CD4-positive, alpha-beta T cell treated with Interleukin-6 at 100 ng/mL for 8 hours (primary cell): Measurements from ENCODE around the gene ATP8B4.

Experiments
- DNase-seq: peaks from one replicate; pipeline ENCODE4 v3.0.0-alpha.2; 2020; ENCODE audit warnings: mixed read lengths, low spot score

ATP8B4 gene

DNA sequence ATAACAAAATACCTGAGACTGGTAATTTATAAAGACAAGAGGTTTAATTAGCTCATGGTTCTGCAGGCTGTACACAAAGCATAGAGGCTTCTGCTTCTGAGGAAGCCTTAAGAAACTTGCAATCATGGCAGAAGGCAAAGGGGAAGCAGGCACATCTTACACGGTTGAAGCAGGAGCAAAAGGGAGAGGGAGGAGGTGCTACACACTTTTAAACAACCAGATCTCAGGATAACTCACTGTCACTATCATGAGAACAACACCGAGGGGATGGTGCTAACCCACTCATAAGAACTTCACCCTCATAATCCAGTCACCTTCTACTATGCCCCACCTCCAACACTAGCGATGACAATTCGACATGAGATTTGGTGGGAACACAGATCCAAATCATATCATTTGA is 54.4 kb downstream of the ATP8B4 start:
- DNase-seq = no peak

DNA sequence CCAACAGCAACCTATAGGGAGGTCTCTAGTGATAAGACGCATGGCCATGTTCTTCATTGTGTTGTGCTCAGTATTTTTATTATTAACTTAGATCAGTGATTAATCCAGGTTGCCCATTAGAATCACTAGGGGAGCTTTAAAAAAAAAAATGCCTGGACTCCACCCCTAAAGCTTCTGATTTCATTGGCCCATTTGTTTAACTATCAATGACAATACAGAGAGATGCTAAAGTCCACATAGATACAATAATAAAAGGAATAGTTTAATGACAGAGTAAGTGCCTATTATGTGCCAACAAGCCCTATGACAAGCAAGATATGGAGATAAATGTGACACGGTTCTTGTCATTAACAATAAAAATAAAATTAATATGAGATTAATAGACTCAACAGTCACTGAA is 55.8 kb downstream of the ATP8B4 start:
- no peak for DNase-seq

DNA sequence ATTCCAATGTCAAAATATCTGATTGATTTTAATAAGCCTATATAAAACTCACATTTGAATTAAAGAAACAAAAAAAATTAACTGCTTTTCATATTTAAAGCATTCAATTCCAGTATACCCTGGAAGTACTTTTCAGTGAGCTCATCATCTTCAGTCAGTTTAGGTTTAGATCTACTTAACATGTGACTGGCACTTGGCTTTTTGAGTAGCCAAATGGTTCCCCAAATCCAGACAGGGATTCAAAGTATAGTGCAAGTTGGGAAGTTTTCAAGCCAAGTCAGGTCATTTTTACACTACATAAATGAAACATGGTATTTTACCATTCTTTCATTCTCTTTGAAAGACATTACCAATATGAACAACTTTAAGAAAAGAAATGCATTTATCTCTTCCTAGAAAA is 57.5 kb downstream of the ATP8B4 start:
- DNase-seq = no peak

DNA sequence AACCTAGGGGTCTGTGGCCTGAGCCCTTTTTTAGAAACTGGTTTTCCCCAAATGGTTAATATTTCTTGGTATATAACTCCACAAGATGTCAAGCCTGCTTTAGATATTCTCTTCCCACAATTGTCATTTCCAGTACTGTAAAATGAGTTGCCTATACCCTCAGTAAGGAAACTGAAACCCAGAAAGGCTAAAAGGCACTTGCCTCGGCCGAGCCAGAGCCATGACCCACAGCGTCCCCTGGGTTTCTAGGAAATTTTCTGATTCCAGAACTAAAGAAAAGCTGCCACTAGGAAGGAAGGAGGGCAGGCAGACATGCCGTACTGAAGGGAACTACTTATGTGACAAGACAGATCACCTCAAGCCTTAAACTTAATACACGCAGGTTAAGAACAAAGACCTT is 59.1 kb downstream of the ATP8B4 start:
- DNase-seq = no peak

DNA sequence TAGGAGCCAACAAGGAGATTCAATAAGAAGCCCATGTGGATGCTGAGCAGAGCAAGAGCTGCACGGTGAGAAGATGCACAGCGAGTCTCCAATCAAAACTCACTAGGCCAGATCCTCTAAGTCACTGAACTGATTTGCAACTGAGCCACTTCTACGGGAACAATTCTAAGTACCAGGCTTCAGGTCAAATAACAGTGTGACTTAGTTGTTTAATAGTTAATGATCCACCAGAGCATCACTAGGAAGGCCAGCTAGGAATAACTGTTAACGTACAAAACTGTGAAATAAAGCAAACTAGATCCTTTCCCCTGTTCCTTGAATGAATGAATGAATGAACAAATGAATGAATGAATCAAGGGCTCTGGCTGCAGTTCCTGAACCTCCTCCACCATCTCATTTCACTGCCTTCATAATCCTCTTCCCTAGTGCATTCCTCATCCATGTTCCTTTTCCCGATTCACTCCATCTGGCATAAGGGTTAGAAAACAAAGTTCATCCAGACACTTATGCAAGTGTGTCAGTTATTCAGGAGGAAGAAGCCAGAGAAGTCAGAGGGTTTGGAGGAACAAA is 59.7 kb downstream of the ATP8B4 start:
- DNase-seq = no peak

DNA sequence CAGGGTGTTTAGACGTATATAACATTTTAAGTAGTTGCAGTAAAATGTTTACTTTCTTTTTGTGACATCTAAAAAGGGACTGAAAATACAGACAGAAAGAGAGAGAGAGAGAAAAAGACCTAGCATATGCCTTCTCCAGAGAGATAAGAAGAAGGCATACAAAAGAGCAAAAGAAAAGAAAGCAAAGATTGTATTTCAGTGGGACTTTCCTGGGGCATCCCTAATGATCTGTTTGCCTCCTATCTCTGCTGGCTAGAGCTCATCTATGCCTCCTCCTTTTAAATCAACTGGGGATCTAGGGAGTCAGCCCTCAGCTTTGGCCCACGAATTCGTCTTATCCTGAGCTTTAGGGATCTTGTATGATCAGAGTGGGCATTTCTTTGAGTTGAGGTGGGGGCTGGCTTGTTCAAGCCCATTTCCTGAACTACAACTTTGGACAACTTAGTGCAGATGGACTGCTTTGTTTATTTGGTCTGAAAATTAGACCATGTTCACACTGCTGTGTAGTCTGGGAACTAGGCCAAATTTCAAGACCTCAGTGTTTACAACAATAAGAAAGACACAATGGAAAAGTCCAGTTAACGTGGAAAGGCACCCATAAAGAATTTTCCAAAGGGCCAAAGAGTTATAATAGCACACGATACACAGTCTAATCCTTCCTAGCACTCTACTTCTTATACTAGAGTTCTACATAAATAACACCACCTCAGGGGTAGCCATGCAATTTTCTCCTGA is 61.0 kb downstream of the ATP8B4 start:
- no peak for DNase-seq

DNA sequence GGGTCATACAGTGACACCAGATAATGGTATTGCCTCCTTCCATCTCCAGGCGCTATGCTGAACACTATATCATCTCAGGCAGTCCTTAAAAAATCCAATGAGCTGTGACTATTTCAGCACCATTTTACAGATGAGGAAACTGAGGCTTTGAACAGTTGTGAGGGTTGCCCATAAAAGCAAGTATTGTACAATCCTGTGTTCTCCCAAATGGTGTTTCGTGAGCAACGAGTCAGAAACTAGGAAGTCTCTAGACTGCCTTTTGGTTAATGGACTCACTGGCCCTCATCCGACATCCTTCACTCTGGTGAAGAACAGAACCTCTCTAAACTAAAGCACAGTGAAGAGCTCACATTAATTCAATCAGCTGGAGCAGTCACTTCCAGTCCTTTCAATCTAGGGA is 61.8 kb downstream of the ATP8B4 start:
- DNase-seq = no peak

DNA sequence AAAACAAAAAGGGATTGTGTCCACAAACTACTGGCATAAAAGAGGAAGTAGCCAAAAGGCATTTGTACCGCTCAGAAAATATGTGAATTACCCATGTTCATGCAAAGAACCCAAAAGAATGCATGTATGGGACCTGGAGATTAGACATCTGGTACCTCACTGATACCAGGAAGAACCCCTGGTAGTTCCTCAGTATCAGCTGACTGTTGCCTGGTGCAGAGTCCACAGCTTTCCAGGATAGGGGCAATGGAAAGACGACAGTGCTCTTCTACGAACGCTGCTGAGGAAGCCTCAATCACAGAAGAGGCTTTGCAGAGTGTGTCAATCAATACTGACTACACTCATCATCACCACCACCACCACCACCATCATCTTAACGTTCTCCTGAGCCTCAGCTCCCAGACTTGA is 63.3 kb downstream of the ATP8B4 start:
- DNase-seq = no peak

DNA sequence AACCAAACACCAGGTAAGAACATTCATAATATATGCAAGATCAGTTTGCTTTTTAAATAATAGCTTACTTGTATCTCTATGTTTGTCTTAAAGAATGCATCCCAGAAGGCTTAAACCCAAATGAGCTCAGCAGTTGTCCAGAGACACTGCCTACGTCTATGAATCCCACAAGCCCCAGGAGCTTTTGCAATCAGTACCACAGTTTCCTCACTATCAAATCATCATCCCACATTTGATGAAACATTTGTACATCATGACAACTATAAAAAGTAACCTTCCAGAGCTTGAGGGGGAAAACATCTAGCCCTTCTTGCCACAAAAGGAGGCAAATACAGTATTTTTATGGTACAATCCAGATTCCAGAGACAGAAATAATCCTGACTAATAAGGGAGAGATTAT is 63.7 kb downstream of the ATP8B4 start:
- DNase-seq = no peak

DNA sequence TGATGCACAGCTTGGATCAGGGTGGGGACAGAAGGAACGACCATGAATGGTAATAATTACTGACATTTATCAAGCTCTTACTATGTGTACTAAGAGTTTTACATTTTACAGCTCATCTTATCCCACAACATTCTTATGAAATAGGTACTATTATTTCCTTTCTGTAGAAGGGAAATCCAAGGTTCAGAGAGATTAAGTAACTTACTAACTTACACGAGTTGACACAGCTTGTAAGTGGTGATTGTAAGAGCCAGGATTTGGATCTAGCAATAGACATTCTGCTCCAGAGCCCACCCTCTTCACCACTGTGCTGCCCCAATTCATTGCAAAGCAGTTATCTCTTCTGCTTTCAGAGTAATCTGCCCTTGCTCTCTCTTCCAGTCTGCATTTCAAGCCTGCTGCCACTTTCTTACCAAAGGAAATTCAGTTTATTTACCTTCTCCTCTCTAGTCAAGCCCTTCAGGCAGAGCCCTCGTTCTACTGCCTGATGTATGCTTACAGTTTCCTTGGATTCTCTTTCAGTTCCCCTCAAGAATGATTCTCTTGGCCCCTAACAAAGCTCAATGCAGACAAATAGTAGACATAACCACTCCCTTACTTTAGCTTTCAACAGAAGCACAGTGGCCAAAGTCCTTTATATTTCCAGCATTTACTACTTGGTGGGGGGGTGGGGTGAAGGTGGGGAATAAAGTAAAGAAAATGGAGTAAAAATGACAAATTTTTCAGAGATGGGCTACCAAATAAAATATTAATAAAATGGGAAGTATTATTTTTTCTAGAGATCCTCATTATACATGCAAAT is 65.8 kb downstream of the ATP8B4 start:
- DNase-seq = no peak

DNA sequence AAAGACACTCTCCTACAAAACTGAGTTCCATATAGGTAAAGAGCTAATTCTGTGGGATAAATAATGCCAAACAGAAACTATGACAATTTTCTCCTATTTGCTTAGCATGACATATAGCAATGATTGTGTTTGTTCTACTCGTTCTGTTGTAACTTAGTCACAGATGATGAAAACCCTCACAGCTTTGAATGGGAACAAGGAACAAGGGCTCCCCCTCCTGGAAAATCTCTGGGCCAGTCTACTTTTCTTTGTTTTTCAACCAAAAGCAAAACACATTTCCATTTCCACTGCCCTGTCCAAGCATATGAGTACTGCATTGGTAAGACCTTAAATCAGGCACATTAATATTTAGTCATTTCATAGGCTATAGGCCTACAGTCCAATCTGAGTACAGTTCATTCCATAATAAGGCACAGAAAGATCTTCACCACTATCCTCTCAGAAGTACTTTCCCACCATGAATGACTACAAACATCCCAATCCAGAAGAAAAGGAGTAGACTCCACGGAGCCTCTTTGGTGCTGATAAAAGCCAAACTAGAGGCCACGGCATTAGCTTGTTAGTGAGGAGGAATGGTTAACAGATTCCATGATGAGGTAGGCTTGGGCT is 67.1 kb downstream of the ATP8B4 start:
- DNase-seq = no peak

DNA sequence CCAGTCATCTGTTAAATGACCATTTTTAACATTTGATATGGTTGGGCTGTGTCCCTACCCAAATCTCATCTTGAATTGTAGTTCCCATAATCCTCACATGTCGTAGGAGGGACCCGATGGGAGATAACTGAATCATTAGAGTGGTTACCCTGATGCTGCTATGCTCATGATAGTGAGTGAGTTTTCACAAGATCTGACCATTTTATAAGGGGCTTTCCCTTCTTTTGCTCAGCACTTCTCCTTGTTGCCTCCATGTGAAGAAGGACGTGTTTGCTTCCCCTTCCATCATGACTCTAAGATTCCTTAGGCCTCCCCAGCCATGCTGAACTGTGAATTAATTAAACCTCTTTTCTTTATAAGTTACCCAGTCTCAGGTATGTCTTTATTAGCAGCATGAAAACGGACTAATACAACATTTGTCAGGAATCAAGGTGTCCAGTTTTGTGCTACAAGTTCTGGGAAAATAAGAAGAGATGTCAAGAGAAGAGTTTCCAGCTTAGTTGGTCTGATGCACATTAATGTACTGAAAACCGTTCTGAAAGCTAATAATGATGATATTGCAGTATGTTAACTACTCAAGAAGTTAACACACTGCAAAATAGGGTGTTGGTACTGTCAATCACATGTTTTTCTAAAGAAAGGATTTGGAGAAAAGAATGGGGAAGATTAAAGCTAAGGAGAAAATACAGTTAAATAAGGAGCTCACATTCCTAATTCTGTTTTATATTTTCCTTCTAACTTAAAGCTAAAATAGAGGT is 67.9 kb downstream of the ATP8B4 start:
- DNase-seq = no peak

DNA sequence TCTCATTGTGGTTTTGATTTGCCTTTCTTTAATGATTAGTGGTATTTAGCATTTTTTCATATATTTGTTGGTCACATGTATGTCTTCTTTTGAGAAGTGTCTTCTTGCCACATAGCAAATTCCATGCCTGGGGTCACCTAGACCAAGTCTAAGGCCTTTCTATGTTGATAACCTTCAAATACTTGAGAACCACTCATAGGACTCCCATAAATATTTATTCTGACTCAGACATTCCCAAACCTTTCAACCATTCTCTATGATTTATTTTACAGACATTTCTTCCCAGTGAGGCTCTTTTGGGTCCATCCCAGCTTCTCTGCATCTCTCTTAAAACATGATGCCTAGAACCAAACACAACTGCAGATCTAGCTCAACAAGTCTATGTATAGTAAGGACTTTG is 69.2 kb downstream of the ATP8B4 start:
- DNase-seq = no peak

DNA sequence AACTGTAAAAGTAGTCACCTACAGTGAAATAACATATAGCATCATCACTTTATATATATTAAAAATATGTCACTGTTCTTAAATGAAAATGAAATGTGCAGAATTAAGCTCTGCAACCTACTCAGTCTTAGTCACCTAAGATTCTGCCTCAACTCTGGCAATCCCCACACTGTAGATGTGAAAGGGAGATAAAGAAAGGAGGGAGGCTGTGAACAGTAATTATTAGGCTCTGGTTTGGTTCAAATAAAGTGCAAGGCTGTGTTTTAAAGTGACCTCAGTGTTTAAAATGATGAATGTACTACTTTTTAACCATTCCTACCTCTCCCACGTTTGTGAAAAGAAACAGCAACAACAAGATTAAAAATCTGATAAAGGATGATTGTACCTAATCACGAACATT is 72.2 kb downstream of the ATP8B4 start:
- no peak for DNase-seq

DNA sequence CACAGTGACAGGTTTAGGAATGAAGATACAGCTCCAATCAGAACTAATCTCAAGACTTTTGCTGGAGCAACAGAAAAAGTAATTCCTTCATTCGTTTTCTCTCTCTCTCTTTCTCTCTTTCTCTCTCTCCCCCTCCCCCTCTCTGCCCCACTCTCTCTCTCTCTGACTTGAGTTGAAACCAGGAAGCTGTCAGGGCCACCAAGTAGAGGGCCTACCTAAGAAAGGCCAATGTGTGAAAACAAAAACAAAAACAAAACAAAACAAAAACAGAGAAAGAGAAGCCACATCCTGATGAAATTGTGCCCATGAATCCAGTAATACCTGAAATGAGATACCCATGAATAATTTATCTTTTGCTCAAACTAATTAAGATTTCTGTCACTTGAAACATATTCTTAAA is 72.9 kb downstream of the ATP8B4 start:
- DNase-seq = no peak

DNA sequence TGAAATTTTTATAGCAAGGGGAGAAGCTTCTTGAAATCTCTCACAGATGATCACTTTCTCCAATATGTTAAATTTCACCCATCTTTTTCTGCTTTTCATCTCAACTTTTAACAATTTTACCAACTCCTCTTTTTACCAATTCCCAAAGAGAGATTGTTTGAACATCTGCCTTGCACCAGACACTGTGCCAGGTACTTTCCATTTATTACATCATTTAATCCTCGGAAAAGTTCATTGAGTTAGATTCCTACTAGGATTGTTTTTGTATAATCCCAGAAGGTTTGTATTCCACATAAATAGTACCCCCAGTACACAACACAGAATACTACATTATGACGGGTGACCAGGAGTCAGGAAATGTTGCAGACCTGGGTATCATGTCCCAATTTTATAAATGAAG is 74.1 kb downstream of the ATP8B4 start:
- no peak for DNase-seq

DNA sequence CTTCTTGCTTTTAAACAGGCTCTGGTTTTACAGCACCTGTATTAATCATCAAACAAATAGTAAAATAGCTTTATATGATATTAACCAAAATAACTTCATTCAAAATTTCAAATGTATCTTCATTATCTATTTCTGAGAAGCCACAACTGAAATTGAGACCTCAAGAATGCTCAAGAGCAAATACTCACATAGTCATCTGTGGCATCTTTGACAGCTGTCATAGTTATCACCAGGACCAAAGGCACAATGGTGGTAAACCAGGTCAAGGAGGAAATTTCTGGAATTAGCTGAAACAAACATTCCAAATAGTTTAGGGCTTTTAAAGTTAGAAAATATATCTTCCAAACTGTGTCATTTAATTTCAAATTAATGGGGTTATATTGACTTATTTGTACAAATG is 74.6 kb downstream of the ATP8B4 start:
- DNase-seq = no peak

DNA sequence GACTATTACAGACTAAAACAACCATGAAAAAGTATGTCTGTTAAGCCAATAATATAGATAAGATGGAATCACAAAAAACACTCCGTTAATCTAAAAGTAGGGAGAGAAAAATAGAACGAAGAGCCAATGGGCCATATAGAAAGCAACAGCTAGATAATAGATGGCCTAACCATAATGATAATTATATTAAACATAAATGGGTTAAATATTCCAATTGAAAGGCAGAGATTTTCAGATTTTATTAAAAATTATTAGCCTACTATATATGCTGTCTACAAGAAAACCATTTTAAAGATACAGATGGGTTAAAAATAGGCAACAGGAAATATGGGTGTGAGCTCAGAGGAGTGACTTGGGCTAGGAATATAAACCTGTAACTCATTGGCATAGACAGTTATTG is 76.3 kb downstream of the ATP8B4 start:
- no peak for DNase-seq

DNA sequence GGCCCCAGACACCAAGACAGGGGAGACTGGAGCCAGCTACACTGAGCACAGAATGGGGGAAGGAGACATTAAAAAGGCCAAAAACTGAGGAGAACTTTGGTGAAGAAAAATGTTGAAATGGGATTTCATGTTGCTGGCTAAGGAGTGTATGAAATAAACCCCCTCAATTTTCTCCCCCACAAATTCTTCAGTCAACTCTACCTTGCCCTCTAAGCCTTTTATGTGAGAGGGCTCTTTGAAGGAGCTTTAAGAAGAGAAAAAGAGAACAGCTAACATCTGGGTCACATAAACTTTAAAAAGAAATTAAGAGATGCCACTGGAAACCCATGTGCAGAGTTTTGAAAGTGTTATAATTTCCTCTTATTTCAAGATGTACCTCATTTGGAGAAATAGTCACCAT is 88.6 kb downstream of the ATP8B4 start:
- DNase-seq = no peak

DNA sequence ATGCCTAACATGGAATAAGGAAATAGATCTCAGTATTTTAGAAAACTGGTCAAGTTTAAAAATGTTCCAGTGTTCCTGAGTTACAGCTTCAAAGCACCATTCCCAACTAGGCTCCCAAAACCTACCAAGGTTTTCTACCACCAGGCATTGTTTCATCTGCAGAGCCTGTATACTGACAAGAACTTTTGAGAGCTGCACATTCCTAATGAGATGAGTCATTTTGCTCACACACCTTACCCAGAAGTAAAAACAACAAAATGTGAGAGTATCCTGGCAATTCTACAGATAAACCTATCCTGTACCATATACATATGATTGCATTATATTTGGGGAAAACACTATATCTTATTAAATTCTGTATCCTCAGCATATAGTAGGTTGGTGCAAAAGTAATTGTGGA is 90.7 kb downstream of the ATP8B4 start:
- no peak for DNase-seq

DNA sequence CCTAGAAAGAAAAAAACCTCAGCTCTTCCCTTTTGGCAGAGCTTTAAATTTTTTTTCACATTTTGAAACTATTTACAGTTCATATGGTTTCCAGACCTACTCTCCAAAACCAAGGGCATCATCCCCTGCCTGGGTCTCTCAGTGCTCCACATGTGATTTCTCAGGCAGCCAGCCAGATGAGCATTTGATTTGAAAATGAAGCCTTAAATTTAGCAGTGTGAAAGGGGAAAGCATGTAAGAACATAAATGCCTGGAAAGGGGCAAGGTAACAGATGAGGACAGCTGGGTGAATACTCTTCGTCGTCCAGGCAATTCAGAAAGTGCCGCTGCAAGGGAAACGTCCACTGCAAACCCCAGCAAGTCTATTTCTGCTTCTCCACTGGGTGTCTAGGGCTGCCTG is 94.8 kb downstream of the ATP8B4 start:
- no peak for DNase-seq

DNA sequence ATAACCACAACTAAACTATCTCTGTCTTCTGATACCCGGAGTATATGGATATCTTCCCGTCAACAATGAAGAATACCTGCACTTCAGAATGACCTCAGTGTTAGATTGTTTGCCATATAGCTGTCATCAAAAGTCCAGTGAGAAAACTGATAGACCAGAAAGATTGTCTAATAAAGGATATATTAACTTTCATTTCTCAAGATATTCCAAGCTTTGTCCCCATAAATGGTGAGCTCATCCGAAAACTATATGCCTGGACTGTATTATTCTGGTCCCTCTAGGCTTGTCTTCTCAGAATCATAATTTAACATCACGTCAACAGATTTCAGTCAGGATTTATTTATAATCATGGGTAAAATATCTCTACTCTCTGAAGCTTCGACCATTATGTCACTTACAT is 100.5 kb downstream of the ATP8B4 start:
- no peak for DNase-seq
